Psoas muscle (tissue), 8 donors: ENCODE measurements around the gene FBF1. TPM values are rescaled to one million over a fixed set of nuclear protein-coding genes. Genes with fewer than 3 reads are reported as not detected.

Experiments used
- ATAC-seq, 4 donors: fragments of 200-7000 bp; cut with Tn5 transposase; one replicate each; pipeline ENCODE4 v1.9.1; 2020; ENCODE audit warnings: moderate library complexity in 3 of 4, mild to moderate bottlenecking in 2 of 4
- DNase-seq, 2 donors: peaks; one replicate each; pipeline ENCODE4 v3.0.0-alpha.2; 2020
- H3K27ac ChIP-seq: fragments of 200-600 bp; one replicate; pipeline ENCODE4 v1.8.0; 2022
- H3K27me3 ChIP-seq, 3 donors: fragments of 200-600 bp in 1 of 3; one replicate each; pipeline versions ENCODE4 v1.6.1 to v1.8.0; 2013 to 2022; ENCODE audit warnings: low read length in 2 of 3, mild to moderate bottlenecking in 2 of 3, moderate library complexity in 1 of 3; ENCODE audit not compliant: insufficient read depth in 3 of 3
- H3K36me3 ChIP-seq, 2 donors: fragments of 200-600 bp in 1 of 2; one replicate each; pipeline versions ENCODE4 v1.6.1 to v1.8.0; 2013 to 2022; ENCODE audit warnings: low read depth in 1 of 2, mild to moderate bottlenecking in 1 of 2, moderate library complexity in 1 of 2; ENCODE audit not compliant: insufficient read depth in 1 of 2
- H3K4me1 ChIP-seq: fragments of 200-600 bp; one replicate; pipeline ENCODE4 v1.8.0; 2022
- H3K4me3 ChIP-seq: fragments of 200-600 bp; one replicate; pipeline ENCODE4 v1.8.0; 2022; ENCODE audit warnings: mild to moderate bottlenecking
- H3K9me3 ChIP-seq: fragments of 200-600 bp; one replicate; pipeline ENCODE4 v1.8.0; 2022
- WGBS, 3 donors: extraction: QIAGEN DNeasy Blood & Tissue Kit; methylation state at CpG; one replicate each; pipeline versions ENCODE4 v1.1.6 to v1.1.7; 2013; 5-methylcytosine and 5-hydroxymethylcytosine counted together
- intact Hi-C, 2 donors: fragments of 100-400 bp; cut with DNase I; formaldehyde crosslinking; loops; one replicate each; pipeline versions ENCODE4 v1.11.0 to v1.14.2; 2022
- polyA plus RNA-seq, 3 donors: library from polyadenylated mRNA; stranded (reverse); fragments of 200-250 nt; gene quantifications; one replicate each; pipeline ENCODE4 v1.2.3, GENCODE V29; 2013
- total RNA-seq, 4 donors: library from RNA; stranded (reverse); fragmentation: NEBNext Ultra II Directional in 2 of 4; extraction: Animal tissue kit (Norgen Biotek cat#: 25700) in 2 of 4; gene quantifications; one replicate each; pipeline versions ENCODE4 v1.2.1 to v1.2.4, GENCODE V29; 2021 to 2023
- TF ChIP-seq, protein P1 (sequence below): fragments of 200-600 bp; IDR thresholded peaks from one replicate; pipeline ENCODE4 v1.8.0; 2022; ENCODE audit warnings: antibody characterized with exemption
- donor health status: healthy with polysubstance abuse.
- donor health status: DM: no; HTN: no; CAD: no; lungs with moderate emphysema.
- donor health status: Bipolar disorder and iron deficiency.
- donor health status: healthy.
- donor health status: DM: yes; HTN: yes; CAD: no.
- donor health status: DM: no; HTN: no; CAD: no.
- donor health status: DM: no; HTN: no; CAD: no.
- donor health status: DM: yes; HTN: yes; CAD: no.

Gene FBF1
- total and polyA plus RNA-seq, 7 donors, result 1.8 to 10.4 (median 3.7) TPM

GRCh38 chr17:75910699-75911098, 30.1 kb downstream of the FBF1 start:
- Histone ChIP-seq H3K27me3 (no peaks in the 10 kb centered on the region), H3K36me3 (peaks cover 0 to 9% of the 10 kb centered on the region in 2 donors), H3K9me3 (no peaks in the 10 kb centered on the region), H3K27ac (no peak overlapping the region), H3K4me1 (no peaks in the 10 kb centered on the region), H3K4me3 (no peak overlapping the region)
- intact Hi-C loops, result loop anchor here in 1 of 2 donors (10.0 kb wide), 1 partner anchor 384 kb away; no protein-coding TSS in a partner anchor
- DNase-seq, result no peak
- TF ChIP-seq, protein P1, sequence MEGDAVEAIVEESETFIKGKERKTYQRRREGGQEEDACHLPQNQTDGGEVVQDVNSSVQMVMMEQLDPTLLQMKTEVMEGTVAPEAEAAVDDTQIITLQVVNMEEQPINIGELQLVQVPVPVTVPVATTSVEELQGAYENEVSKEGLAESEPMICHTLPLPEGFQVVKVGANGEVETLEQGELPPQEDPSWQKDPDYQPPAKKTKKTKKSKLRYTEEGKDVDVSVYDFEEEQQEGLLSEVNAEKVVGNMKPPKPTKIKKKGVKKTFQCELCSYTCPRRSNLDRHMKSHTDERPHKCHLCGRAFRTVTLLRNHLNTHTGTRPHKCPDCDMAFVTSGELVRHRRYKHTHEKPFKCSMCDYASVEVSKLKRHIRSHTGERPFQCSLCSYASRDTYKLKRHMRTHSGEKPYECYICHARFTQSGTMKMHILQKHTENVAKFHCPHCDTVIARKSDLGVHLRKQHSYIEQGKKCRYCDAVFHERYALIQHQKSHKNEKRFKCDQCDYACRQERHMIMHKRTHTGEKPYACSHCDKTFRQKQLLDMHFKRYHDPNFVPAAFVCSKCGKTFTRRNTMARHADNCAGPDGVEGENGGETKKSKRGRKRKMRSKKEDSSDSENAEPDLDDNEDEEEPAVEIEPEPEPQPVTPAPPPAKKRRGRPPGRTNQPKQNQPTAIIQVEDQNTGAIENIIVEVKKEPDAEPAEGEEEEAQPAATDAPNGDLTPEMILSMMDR, result no peak
- no peak for ATAC-seq
- WGBS, 3 donors, result 82 to 87% (median 83%) methylated on average over 6 of the region's 6 CpGs

- Histone ChIP-seq H3K4me1 (no peaks in the 10 kb centered on the region), H3K4me3 (no peak overlapping the region), H3K27me3 (no peaks in the 10 kb centered on the region), H3K36me3 (peaks cover 0 to 9% of the 10 kb centered on the region in 2 donors), H3K9me3 (no peaks in the 10 kb centered on the region), H3K27ac (no peak overlapping the region)
- DNase-seq (no peak), ATAC-seq (no peak)
- WGBS, 3 donors, result 72 to 78% (median 76%) methylated on average over 10 to 11 of the region's 11 CpGs
- TF ChIP-seq, protein P1, result no peak
- intact Hi-C loops, result loop anchor here in 1 of 2 donors (10.0 kb wide), 1 partner anchor 385 kb away; no protein-coding TSS in a partner anchor
Measured at GRCh38 chr17:75909812-75910274, 31.0 kb downstream of the FBF1 start.

DNA sequence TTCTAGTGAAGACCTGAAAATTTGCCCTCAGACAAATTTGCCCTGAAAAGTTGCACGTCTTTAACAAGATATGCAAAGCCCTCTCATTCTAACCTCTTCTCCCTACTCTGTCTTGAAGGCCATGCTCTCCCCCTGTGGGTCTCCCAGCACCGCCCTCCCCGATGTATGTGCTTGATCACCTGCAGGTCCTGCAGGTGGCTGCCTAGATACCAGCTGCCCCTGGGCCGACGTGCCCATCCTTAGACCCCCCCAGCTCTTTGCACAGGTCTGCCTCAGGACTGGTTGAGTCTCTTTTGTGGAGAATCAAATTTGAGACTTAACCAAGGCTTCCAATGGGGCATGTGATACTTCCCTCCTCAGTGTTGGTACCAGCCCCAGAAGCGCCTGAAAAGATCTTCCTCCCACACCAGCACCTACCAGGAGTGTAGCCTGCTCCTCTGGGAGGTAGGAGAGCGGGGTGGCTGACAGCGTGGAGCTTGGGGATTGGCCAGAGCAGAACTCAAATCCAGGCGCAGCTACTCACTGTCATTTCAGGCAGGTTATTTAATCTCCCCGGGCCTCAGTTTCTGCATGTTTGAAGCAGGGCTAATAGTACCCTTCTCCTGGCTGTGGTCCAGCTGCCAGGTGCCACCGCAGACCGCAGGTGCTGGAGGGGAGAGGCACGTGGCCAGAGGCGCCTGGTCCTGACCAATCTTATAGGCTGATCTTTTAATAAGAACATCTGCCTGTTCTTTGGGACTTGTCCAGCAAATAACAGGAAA, 31.6 kb downstream of the FBF1 start:
- H3K27ac ChIP-seq, result no peak overlapping the region
- H3K4me1 ChIP-seq, result no peaks in the 10 kb centered on the region
- no peaks in the 10 kb centered on the region for H3K9me3 ChIP-seq
- ATAC-seq, result no peak
- intact Hi-C loops, result no loop called here
- DNase-seq, result no peak
- WGBS, 3 donors, result 83 to 90% (median 83%) methylated on average over 14 of the region's 14 CpGs
- H3K27me3 ChIP-seq, result no peaks in the 10 kb centered on the region
- TF ChIP-seq, protein P1, result no peak
- H3K4me3 ChIP-seq, result no peak overlapping the region
- H3K36me3 ChIP-seq, result peaks cover 0 to 9% of the 10 kb centered on the region in 2 donors

GRCh38 chr17:75908201-75908600, 32.6 kb downstream of the FBF1 start:
- Histone ChIP-seq H3K27ac (no peak overlapping the region), H3K4me1 (peaks cover 10% of the 10 kb centered on the region), H3K9me3 (no peaks in the 10 kb centered on the region), H3K27me3 (no peaks in the 10 kb centered on the region), H3K36me3 (peaks cover 0 to 12% of the 10 kb centered on the region in 2 donors), H3K4me3 (no peak overlapping the region)
- TF ChIP-seq, protein P1, result no peak
- ATAC-seq (no peak), DNase-seq (no peak)
- intact Hi-C loops, result no loop called here
- WGBS, 3 donors, result 45 to 55% (median 46%) methylated on average over 6 of the region's 6 CpGs
